Testis (tissue), 3 donors: ENCODE results near the gene SLC16A3. TPM values are rescaled to one million over a fixed set of nuclear protein-coding genes. Genes with fewer than 3 reads are reported as not detected.
"Not testable (repeated sequence)": the region's sequence is repeated elsewhere in the genome, so short reads cannot be mapped to it uniquely, and the experiment has no call there.

ENCODE experiments used
- DNase-seq: peaks from one replicate; pipeline ENCODE4 v3.0.0-alpha.2; 2019
- H3K27ac ChIP-seq, 2 donors: fragments of 200-600 bp; sonication (generic); one replicate each; pipeline ENCODE4 v1.5.1; 2019
- H3K27me3 ChIP-seq: fragments of 200-600 bp; sonication (generic); one replicate; pipeline ENCODE4 v1.5.1; 2019
- H3K36me3 ChIP-seq: fragments of 200-600 bp; sonication (generic); one replicate; pipeline ENCODE4 v1.5.1; 2017; ENCODE audit warnings: low read depth; ENCODE audit errors: missing control alignments
- H3K4me1 ChIP-seq: fragments of 200-600 bp; sonication (generic); one replicate; pipeline ENCODE4 v1.5.1; 2019
- H3K4me3 ChIP-seq, 2 donors: fragments of 200-600 bp; sonication (generic); one replicate each; pipeline ENCODE4 v1.5.1; 2017 to 2019
- H3K9me3 ChIP-seq: fragments of 200-600 bp; sonication (generic); one replicate; pipeline ENCODE4 v1.5.1; 2017
- CTCF ChIP-seq, 3 experiments: fragments of 450-650 bp in 2 of 3; fragments of 200-600 bp in 1 of 3; sonication (generic) in 1 of 3; IDR thresholded peaks; one replicate each; pipeline ENCODE4 v1.5.1; 2016 to 2019; ENCODE audit warnings: antibody characterized with exemption in 3 of 3, mild to moderate bottlenecking in 2 of 3, moderate library complexity in 1 of 3
- POLR2A ChIP-seq: fragments of 450-650 bp; IDR thresholded peaks from one replicate; pipeline ENCODE4 v1.6.1; 2017; ENCODE audit warnings: antibody characterized with exemption, mild to moderate bottlenecking, moderate library complexity
- WGBS, 2 donors: methylation state at CpG; one replicate each; pipeline ENCODE4 v1.1.5; 2018; 5-methylcytosine and 5-hydroxymethylcytosine counted together
- intact Hi-C: fragments of 100-400 bp; cut with DNase I; formaldehyde crosslinking; loops from one replicate; pipeline ENCODE4 v1.15.1; 2023; ENCODE audit warnings: low total_unique reads
- polyA plus RNA-seq: library from polyadenylated mRNA; stranded (reverse); fragments of 350-450 nt; fragmentation: Illumina TruSeq; extraction: RNeasy Lipid Tissue Mini Kit (QIAGEN cat#74804); gene quantifications from one replicate; pipeline ENCODE4 v1.2.3, GENCODE V29; 2014; ENCODE audit warnings: low read depth, low replicate concordance; ENCODE audit not compliant: insufficient read depth
- total RNA-seq, 2 donors: library from RNA; depleted of rRNA; stranded (reverse); fragments of >200 nt; gene quantifications; one replicate each; pipeline ENCODE4 v1.2.3, GENCODE V29; 2016

SLC16A3 gene
- total and polyA plus RNA-seq, 3 donors from 2014 or later: 67.7 to 71.4 (median 70.6) TPM

- TF ChIP-seq CTCF (IDR thresholded peaks at IDR 0.05): no peak
- TF ChIP-seq POLR2A: no peak
- H3K9me3 ChIP-seq: no peaks in the 10 kb centered on the region
- no peak overlapping the region for H3K4me3 ChIP-seq
- no peak for DNase-seq
- WGBS, 2 donors: 86 to 95% methylated on average over 18 to 19 of the region's 19 CpGs
- no peaks in the 10 kb centered on the region for H3K36me3 ChIP-seq
- peaks cover 11% of the 10 kb centered on the region for H3K4me1 ChIP-seq
- intact Hi-C loops: no loop called here
- no peak overlapping the region for H3K27ac ChIP-seq
- no peaks in the 10 kb centered on the region for H3K27me3 ChIP-seq
These were observed 24.9 kb upstream of the SLC16A3 start for GRCh38 chr17:82203920-82204319.

- Histone ChIP-seq H3K36me3 (no peaks in the 10 kb centered on the region), H3K27me3 (no peaks in the 10 kb centered on the region), H3K27ac (no peak overlapping the region), H3K4me3 (no peak overlapping the region), H3K4me1 (peaks cover 11% of the 10 kb centered on the region), H3K9me3 (no peaks in the 10 kb centered on the region)
- 75 to 77% methylated on average over 19 to 25 of the region's 25 CpGs for WGBS, 2 donors
- intact Hi-C loops: no loop called here
- DNase-seq: no peak
- no peak for TF ChIP-seq POLR2A
- no peak for TF ChIP-seq CTCF (IDR thresholded peaks at IDR 0.05)
These were observed 23.8 kb upstream of the SLC16A3 start for GRCh38 chr17:82204831-82205719.

- Histone ChIP-seq H3K36me3 (no peaks in the 10 kb centered on the region), H3K27me3 (no peaks in the 10 kb centered on the region), H3K9me3 (no peaks in the 10 kb centered on the region), H3K27ac (peak overlapping the region in 1 of 2 donors; percentile 69), H3K4me3 (no peak overlapping the region), H3K4me1 (peaks cover 11% of the 10 kb centered on the region)
- DNase-seq: peak; percentile 92
- TF ChIP-seq CTCF (IDR thresholded peaks at IDR 0.05) (peak; percentile 76 to 96 (median 83)), POLR2A (no peak)
- WGBS, 2 donors: 33 to 65% methylated on average over 7 to 21 of the region's 21 CpGs
- intact Hi-C loops: no loop called here
These were observed 22.9 kb upstream of the SLC16A3 start for GRCh38 chr17:82205720-82206508.

- WGBS, 2 donors: 91 to 95% methylated on average over 11 of the region's 11 CpGs
- Histone ChIP-seq H3K4me1 (peaks cover 17% of the 10 kb centered on the region), H3K27ac (peak overlapping the region in 1 of 2 donors; percentile 10)
- H3K36me3 ChIP-seq, intact Hi-C loops, DNase-seq, H3K27me3 ChIP-seq, H3K4me3 ChIP-seq, H3K9me3 ChIP-seq: not testable (repeated sequence)
These were observed 18.2 kb upstream of the SLC16A3 start for GRCh38 chr17:82210655-82211054.
